DLD1 (cell line): ENCODE measurements around the gene SPECC1.
"Not testable (repeated sequence)": the region's sequence is repeated elsewhere in the genome, so short reads cannot be mapped to it uniquely, and the experiment has no call there.

Source experiments
- in situ Hi-C: cut with HindIII; loops from 2 replicates; pipeline ENCODE4 v1.10.0; 2017; ENCODE audit warnings: low sequenced_read_pairs

The SPECC1 gene

GRCh38 chr17:20227720-20228370, 218.7 kb downstream of the SPECC1 start:
- in situ Hi-C loops: not testable (repeated sequence)

GRCh38 chr17:20228410-20228809, 219.3 kb downstream of the SPECC1 start:
- in situ Hi-C loops: no loop called here

- in situ Hi-C loops: no loop called here
Observed at GRCh38 chr17:20228860-20229259, 219.7 kb downstream of the SPECC1 start.

- in situ Hi-C loops: no loop called here
Observed at GRCh38 chr17:20230924-20231323, 221.8 kb downstream of the SPECC1 start.

- in situ Hi-C loops: no loop called here
Observed at GRCh38 chr17:20232611-20233010, 223.5 kb downstream of the SPECC1 start.

- in situ Hi-C loops: no loop called here
Observed at GRCh38 chr17:20234276-20234675, 225.1 kb downstream of the SPECC1 start.

GRCh38 chr17:20235747-20236146, 226.6 kb downstream of the SPECC1 start:
- in situ Hi-C loops: no loop called here

GRCh38 chr17:20236578-20237227, 227.5 kb downstream of the SPECC1 start:
- in situ Hi-C loops: no loop called here

- in situ Hi-C loops: not testable (repeated sequence)
Observed at GRCh38 chr17:20239776-20240175, 230.6 kb downstream of the SPECC1 start.

GRCh38 chr17:20241855-20242254, 232.7 kb downstream of the SPECC1 start:
- in situ Hi-C loops: no loop called here

- in situ Hi-C loops: no loop called here
Observed at GRCh38 chr17:20242271-20242670, 233.1 kb downstream of the SPECC1 start.

- in situ Hi-C loops: no loop called here
Observed at GRCh38 chr17:20243524-20243923, 234.4 kb downstream of the SPECC1 start.

GRCh38 chr17:20244671-20245070, 235.5 kb downstream of the SPECC1 start:
- in situ Hi-C loops: no loop called here

- in situ Hi-C loops: no loop called here
Observed at GRCh38 chr17:20246692-20247091, 237.5 kb downstream of the SPECC1 start.

GRCh38 chr17:20253323-20253722, 244.2 kb downstream of the SPECC1 start:
- in situ Hi-C loops: no loop called here

- in situ Hi-C loops: no loop called here
Observed at GRCh38 chr17:20254541-20254940, 245.4 kb downstream of the SPECC1 start.

GRCh38 chr17:20256144-20256543, 247.0 kb downstream of the SPECC1 start:
- in situ Hi-C loops: no loop called here

- in situ Hi-C loops: no loop called here
Observed at GRCh38 chr17:20257008-20257407, 247.8 kb downstream of the SPECC1 start.

- in situ Hi-C loops: no loop called here
Observed at GRCh38 chr17:20257798-20258197, 248.6 kb downstream of the SPECC1 start.

GRCh38 chr17:20259668-20260067, 250.5 kb downstream of the SPECC1 start:
- in situ Hi-C loops: no loop called here

GRCh38 chr17:20260268-20260667, 251.1 kb downstream of the SPECC1 start:
- in situ Hi-C loops: no loop called here

GRCh38 chr17:20262226-20263114, 253.3 kb downstream of the SPECC1 start:
- in situ Hi-C loops: no loop called here
